ENCODE results near the gene B9D2.

- TF ChIP-seq CTCF (IDR thresholded peaks at IDR 0.05) (no peak), EZH2phosphoT487 (IDR thresholded peaks at IDR 0.05) (no peak)
Observed at GRCh38 chr19:41311613-41312012, 52.3 kb downstream of the B9D2 start.

Measured in neural progenitor cell (in vitro differentiated cells).